Stimulated activated CD8-positive, alpha-beta memory T cell treated with anti-CD3 and anti-CD28 coated beads, Interleukin-7, amount 100 ng/mL, for 48 hours (primary cell): ENCODE data around the gene WHRN.

Source experiments
- DNase-seq, 2 donors: peaks; one replicate each; pipeline ENCODE4 v3.0.0-alpha.2; 2020; ENCODE audit warnings: low read depth in 1 of 2; ENCODE audit errors: extremely low read depth in 1 of 2

WHRN gene

GRCh38 chr9:114493521-114494184 is 11.6 kb downstream of the WHRN start:
- no peak for DNase-seq

- no peak for DNase-seq
Measured at GRCh38 chr9:114492991-114493390, 12.3 kb downstream of the WHRN start.

GRCh38 chr9:114491430-114492003 is 13.8 kb downstream of the WHRN start:
- DNase-seq: no peak

GRCh38 chr9:114489928-114490327 is 15.3 kb downstream of the WHRN start:
- DNase-seq: no peak

- DNase-seq: no peak
Measured at GRCh38 chr9:114488398-114489129, 16.7 kb downstream of the WHRN start.

GRCh38 chr9:114487607-114488300 is 17.5 kb downstream of the WHRN start:
- DNase-seq: no peak

GRCh38 chr9:114486205-114486963 is 18.9 kb downstream of the WHRN start:
- DNase-seq: no peak

- DNase-seq: peak in 1 of 2 donors; percentile 45
Measured at GRCh38 chr9:114484854-114485443, 20.3 kb downstream of the WHRN start.

GRCh38 chr9:114484215-114484853 is 20.9 kb downstream of the WHRN start:
- DNase-seq: no peak

GRCh38 chr9:114483499-114483898 is 21.8 kb downstream of the WHRN start:
- DNase-seq: no peak

- DNase-seq: no peak
Measured at GRCh38 chr9:114482593-114482992, 22.7 kb downstream of the WHRN start.

GRCh38 chr9:114481789-114482188 is 23.5 kb downstream of the WHRN start:
- no peak for DNase-seq

GRCh38 chr9:114480746-114481435 is 24.4 kb downstream of the WHRN start:
- DNase-seq: no peak

GRCh38 chr9:114478871-114479270 is 26.4 kb downstream of the WHRN start:
- DNase-seq: no peak

- DNase-seq: no peak
Measured at GRCh38 chr9:114478459-114478858, 26.8 kb downstream of the WHRN start.

GRCh38 chr9:114477642-114478041 is 27.6 kb downstream of the WHRN start:
- DNase-seq: no peak

GRCh38 chr9:114476891-114477469 is 28.3 kb downstream of the WHRN start:
- no peak for DNase-seq

- no peak for DNase-seq
Measured at GRCh38 chr9:114475412-114476135, 29.7 kb downstream of the WHRN start.
